AG10803 (cell line): ENCODE results near the gene TOR3A.

ENCODE experiments used
- DNase-seq: peaks from one replicate; pipeline ENCODE4 v3.0.0; 2010; ENCODE audit warnings: low read depth
- H3K4me3 ChIP-seq: 2 replicates; pipeline ENCODE4 v1.5.1; 2011; ENCODE audit warnings: mild to moderate bottlenecking, low read length, control low read depth
- TF ChIP-seq, protein P1 (sequence below): conservative IDR thresholded peaks from 2 replicates; pipeline ENCODE4 v1.5.1; 2011; ENCODE audit warnings: mild to moderate bottlenecking, low read length, control low read depth, inconsistent platforms

The TOR3A gene

DNA sequence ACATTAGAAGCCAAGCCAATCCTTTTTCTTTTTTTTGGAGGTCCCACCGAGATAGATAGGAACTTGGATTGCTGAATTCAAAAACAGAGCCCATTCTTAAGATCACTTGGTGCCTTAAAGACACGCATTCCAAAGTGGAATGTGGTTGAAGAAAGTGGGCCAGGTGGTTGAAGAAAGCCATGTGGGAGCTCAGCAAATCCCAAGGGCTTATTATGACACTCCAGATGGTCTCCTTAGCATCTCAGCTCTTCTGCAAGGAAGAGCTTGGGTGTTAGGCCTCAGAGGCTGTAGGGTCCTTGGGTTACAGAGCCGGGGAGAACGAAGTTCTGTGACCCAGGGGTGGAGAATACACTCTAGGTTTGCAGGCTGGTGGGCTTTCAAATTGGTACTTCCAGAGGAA lies 13.5 kb downstream of the TOR3A start:
- no peak overlapping the region for H3K4me3 ChIP-seq
- TF ChIP-seq, protein P1, sequence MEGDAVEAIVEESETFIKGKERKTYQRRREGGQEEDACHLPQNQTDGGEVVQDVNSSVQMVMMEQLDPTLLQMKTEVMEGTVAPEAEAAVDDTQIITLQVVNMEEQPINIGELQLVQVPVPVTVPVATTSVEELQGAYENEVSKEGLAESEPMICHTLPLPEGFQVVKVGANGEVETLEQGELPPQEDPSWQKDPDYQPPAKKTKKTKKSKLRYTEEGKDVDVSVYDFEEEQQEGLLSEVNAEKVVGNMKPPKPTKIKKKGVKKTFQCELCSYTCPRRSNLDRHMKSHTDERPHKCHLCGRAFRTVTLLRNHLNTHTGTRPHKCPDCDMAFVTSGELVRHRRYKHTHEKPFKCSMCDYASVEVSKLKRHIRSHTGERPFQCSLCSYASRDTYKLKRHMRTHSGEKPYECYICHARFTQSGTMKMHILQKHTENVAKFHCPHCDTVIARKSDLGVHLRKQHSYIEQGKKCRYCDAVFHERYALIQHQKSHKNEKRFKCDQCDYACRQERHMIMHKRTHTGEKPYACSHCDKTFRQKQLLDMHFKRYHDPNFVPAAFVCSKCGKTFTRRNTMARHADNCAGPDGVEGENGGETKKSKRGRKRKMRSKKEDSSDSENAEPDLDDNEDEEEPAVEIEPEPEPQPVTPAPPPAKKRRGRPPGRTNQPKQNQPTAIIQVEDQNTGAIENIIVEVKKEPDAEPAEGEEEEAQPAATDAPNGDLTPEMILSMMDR, result no peak
- DNase-seq, result peak; percentile 74

DNA sequence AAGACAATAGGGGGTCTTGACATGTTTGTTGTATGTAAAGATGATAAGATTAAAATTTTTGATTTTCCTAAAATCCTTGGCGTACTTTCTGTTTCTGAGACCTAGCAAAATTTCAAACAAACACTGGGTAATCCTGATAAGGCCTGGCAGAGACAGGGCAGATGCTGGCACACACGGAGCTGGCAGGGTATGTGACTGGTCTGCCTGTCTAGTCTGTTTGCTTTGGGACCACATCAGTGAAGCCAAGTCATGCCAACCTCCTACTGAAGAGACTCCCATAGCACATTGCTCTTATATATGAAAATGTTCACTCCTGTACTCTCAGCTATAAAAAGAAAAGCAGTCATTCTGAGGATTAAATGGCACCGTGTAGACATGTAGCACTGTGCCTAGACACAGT lies 14.1 kb downstream of the TOR3A start:
- H3K4me3 ChIP-seq, result no peak overlapping the region
- TF ChIP-seq, protein P1, result no peak
- DNase-seq, result no peak

DNA sequence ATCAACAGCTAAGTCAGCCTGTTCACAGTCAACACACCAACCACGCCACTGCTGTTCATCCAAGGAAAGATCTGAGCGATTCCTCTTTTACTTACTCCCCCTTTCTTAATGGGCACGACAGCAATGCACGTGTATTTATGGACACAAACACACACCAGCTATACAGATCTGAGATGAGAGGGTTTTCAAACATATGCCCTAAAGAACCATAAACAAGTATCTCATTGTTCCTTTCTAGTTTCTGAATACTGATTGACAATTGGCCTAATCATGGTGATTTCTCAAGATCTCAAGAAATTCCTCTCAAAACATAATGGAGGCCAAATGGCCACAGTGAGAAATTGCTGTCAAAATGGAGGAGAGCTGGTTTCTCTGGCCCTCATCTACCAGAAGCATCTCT lies 18.0 kb downstream of the TOR3A start:
- no peak overlapping the region for H3K4me3 ChIP-seq
- TF ChIP-seq, protein P1, result no peak
- no peak for DNase-seq

DNA sequence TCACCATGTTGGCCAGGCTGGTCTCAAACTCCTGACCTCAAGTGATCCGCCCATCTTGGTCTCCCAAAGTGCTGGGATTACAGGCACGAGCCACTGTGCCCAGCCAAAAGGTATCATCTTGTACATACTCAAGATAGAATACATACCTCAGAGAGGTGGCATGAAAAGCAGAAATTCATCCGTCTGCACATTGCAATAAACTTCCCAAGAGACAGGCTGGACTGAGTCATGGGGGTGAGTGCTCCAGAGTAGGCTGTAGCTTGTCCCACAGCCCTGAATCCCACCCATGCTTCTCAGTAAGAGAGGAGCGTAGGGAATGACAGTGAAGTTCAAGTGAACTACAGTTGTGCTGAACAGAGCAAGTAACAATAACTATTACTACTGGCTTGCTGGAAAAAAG lies 19.7 kb downstream of the TOR3A start:
- no peak for DNase-seq
- no peak overlapping the region for H3K4me3 ChIP-seq
- TF ChIP-seq, protein P1, result no peak

DNA sequence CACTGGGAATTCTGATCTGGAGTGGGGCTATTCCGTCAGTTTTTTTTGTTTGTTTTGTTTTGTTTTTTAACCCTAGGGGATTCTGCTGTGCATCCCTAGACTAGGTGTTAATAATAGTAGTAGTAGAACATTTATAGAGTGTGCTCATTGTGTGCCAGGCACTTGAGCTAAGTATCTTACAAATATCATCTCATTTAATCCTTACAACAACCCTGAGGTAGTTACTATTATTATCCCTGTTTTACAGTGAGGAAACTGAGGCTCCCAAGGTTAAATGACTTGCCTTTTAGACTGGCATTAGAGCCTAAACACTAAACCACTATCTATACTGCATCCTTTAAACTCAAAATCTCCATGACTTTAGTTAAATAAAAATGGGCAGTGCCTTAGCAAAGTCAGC lies 22.1 kb downstream of the TOR3A start:
- DNase-seq, result no peak

DNA sequence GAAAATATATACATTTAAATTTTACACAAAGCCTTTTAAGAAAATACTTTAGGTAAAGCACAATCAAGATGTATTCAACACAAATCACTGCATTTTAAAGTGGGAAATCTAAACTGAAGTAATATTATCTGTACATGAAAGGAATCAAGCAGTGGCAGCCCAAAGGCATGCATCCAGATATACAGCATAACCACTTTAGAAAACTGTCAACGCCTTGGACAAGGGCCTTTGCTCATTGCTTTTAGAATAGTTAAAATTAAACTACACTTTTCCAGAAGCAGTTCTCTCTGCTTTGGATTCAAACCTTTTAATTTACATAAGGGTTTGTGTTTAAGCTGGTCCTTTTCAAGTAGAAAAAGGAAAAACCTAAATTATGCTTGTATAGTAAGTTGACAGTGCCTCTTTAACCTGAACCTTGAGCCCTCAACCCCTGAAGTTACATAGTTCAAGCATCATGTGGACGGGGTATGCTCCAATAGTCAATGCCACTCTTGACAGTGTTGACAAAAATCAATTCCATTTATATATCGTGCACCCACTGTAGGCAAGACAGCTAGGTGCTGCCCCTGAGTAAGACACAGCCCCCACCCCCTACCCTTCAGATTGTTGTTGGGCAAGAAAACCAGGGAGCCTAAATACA lies 22.9 kb downstream of the TOR3A start:
- no peak overlapping the region for H3K4me3 ChIP-seq
- DNase-seq, result no peak
- TF ChIP-seq, protein P1, result no peak

More for the DNA sequence above, 22.1 kb downstream of the TOR3A start:
- TF ChIP-seq, protein P1, result no peak
- no peak overlapping the region for H3K4me3 ChIP-seq

DNA sequence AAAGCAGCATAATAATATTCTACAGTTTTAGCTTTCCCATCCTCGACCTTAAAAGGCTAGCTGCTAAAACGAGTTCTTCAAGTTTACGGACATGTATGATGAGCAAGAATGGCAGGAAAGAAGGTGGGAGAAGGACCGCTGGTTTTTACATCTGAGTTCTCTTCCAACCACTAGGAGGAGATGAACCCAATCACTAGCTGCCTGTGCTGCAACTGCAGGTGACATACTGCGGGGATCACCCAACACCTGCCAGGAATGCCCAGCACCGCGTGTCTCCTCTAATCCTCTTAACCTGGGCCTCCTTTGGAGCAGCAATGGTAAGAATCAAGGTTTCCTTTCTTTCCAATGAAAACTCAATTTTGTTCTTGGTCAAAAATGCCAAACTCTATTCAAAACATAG lies 23.5 kb downstream of the TOR3A start:
- DNase-seq, result no peak
- TF ChIP-seq, protein P1, result peak; percentile 40
- no peak overlapping the region for H3K4me3 ChIP-seq
